GM21576 (cell line): ENCODE results near the gene CPA1.

Experiments
- ATAC-seq: cut with Tn5 transposase; IDR thresholded peaks from one replicate; pipeline ENCODE4 v1.9.1; 2021; ENCODE audit warnings: mild to moderate bottlenecking, moderate library complexity; ENCODE audit not compliant: unreplicated experiment

CPA1 gene

GRCh38 chr7:130423501-130424037, 43.3 kb downstream of the CPA1 start:
- ATAC-seq, result no peak

- ATAC-seq, result no peak
These were observed 45.5 kb downstream of the CPA1 start for GRCh38 chr7:130425796-130426195.

- no peak for ATAC-seq
These were observed 46.3 kb downstream of the CPA1 start for GRCh38 chr7:130426564-130426963.

GRCh38 chr7:130429019-130429418, 48.7 kb downstream of the CPA1 start:
- no peak for ATAC-seq

GRCh38 chr7:130430115-130430514, 49.8 kb downstream of the CPA1 start:
- ATAC-seq, result no peak

- no peak for ATAC-seq
These were observed 50.8 kb downstream of the CPA1 start for GRCh38 chr7:130430841-130431666.

- no peak for ATAC-seq
These were observed 52.6 kb downstream of the CPA1 start for GRCh38 chr7:130432886-130433285.

GRCh38 chr7:130433301-130433700, 53.0 kb downstream of the CPA1 start:
- ATAC-seq, result no peak

GRCh38 chr7:130435311-130435854, 55.1 kb downstream of the CPA1 start:
- ATAC-seq, result no peak

GRCh38 chr7:130436253-130436652, 56.0 kb downstream of the CPA1 start:
- no peak for ATAC-seq
